Islet precursor cell (in vitro differentiated cells): ENCODE measurements around the gene PPP3CA.

Experiments
- DNase-seq: peaks from one replicate; pipeline ENCODE4 v3.0.0-alpha.2; 2018

Gene PPP3CA

GRCh38 chr4:101329592-101329991 lies 17.7 kb downstream of the PPP3CA start:
- no peak for DNase-seq

DNA sequence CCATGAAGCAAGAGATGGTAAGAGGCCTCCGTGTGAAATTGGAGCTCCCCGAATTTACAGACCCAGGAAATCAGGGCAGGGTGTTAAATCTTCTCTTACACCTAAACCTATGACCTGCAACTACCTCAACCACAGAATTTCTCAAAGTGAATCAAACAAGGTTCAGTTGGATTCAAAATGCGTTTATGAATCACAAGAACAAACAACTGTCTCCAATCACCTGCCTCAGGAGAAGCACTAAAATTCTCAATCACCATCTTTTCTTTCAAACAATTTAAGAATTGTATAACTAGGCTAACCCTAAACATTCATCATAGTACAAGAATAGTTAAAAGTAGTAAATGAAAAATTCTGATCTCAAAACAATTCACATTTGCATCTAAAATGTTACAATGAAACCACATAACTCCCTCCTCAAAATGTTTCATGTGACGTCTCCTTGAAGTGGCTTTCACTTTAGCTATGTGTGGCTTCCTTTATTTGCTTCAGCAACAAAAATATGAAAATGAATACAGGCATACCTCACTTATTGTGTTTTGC lies 19.2 kb downstream of the PPP3CA start:
- no peak for DNase-seq

- DNase-seq, result no peak
These were observed 20.8 kb downstream of the PPP3CA start for GRCh38 chr4:101326576-101326975.

DNA sequence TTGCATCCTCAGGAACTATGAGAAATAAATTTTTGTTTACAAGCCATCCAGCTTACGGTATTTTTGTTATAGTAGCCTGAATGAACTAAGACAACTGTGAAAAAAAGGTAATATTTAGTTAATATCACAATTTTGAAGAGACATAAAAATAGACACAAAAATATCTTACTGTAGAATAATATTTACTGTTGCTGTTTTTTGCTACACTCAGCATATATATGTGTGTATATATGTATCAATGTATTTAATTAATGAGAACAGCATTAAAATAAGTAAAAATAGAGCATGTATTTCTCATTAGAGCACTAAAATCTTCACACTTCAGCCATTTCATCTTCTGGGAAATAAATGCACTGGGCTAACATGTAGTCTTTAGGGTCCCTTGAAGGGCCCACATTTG lies 24.6 kb downstream of the PPP3CA start:
- no peak for DNase-seq

GRCh38 chr4:101321481-101322042 lies 25.8 kb downstream of the PPP3CA start:
- DNase-seq, result no peak

- DNase-seq, result no peak
These were observed 31.5 kb downstream of the PPP3CA start for GRCh38 chr4:101315786-101316185.

DNA sequence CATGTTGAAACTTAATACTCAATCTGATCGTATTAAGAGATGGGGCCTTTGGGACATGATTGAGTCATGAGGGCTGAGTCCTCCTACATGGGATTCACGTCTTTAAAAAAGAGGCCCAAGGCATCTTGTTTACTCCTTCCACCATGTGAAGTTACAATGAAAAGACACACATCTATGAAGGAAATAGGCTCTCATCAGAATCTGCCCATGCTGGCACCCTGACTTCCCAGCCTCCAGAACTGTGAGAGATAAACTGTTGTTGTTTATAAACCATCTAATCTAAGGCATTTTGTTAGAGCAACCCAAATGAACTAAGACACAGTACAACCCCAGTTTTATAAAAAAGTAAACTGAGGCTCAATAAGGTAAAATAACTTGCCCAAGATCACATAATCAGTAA lies 32.3 kb downstream of the PPP3CA start:
- DNase-seq, result no peak

GRCh38 chr4:101309925-101310324 lies 37.4 kb downstream of the PPP3CA start:
- DNase-seq, result no peak

- no peak for DNase-seq
These were observed 39.4 kb downstream of the PPP3CA start for GRCh38 chr4:101307899-101308298.

DNA sequence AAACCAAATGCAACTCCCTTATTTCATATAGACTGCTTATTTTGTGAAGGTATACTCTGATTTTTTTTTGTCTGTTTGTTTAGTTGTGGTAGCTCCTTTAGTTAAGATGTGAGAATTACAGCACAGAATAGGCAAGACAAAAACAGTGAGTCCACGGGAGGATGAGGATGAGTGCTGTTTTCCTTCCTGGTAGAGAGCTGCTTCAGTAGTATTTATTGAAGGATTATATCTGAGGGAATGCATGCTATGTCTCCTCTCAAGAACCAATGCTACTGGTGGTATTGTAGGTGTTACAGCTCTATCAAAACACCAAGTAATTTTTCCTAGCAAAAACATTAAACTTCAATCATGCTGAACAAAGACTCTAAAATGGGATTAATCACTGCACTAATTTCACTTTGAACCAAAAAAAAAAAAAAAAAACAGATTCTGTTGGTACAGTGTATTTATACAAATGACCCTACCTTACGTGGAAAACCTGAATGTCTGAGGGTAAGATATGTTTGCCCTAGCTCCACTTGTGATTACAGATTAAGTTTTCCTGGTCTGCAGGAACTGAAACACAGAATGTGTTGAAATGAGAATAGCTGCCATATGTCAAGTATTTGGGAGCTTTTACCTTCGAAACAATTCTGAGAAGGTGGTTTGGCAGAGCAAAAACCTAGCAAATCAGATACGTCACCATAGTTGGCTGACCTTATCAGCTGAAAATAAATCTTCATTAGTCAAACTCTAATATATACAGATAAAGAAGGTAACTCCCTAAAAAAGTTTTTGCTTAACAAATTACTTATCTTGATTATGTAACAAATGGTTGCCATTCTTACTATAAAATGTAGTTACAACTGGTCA lies 40.3 kb downstream of the PPP3CA start:
- no peak for DNase-seq

- DNase-seq, result peak; percentile 93
These were observed 41.1 kb downstream of the PPP3CA start for GRCh38 chr4:101306225-101306624.

DNA sequence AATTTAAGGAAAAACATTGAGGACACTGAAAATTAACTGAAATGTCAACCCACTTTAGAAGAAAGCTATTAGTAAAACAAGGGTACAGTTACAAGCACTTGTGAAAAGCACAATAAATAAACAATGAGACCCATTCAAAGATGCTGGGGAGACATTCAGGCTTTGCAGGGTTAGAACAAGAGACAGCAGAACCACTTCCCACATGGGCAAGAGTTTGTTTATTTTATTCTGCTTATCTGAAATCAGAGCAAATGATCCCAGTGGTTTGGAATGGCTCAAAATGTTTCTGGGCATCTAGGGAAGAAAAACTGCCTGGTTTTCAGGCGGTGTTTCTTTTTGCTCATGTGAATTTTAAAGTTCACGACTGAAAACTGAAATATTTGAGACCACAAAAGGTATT lies 42.4 kb downstream of the PPP3CA start:
- DNase-seq, result peak; percentile 57

GRCh38 chr4:101299899-101300540 lies 47.3 kb downstream of the PPP3CA start:
- DNase-seq, result no peak

DNA sequence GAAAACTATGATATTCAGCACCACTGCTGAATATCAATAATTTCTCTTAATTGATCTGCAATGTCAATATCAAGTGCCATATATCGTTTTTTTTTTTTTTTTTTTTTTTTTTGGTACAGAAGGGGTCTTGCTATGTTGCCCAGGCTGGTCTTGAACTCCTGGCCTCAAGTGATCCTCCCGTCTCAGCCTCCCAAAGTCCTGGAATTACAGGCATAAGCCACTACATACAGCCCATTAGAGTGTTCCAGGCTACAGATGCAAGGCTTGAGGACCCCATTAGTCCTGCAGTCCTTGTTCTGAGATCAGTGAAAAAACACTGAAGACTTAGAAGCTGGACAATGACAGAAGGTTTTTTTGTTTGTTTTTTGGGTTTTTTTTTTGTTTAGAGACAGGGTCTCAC lies 48.3 kb downstream of the PPP3CA start:
- DNase-seq, result no peak

DNA sequence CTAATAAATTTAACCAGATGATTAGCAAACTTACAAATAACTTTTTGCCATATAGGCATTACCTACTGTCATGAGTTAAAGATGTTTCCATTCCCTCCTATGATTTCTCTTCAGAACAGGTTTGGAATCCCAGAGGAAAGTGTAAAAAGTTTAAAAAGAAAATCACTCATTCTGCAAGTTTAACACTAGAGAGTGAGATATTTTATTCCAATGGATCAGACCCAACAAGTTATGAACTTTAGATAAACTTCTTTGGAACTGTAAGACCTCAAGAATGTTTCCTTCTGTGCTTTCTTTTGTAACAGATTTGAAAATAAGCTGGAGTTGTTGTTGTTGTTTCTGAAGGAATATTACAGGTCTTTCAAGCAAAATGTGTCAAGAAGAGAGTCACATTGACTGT lies 51.6 kb downstream of the PPP3CA start:
- DNase-seq, result no peak

DNA sequence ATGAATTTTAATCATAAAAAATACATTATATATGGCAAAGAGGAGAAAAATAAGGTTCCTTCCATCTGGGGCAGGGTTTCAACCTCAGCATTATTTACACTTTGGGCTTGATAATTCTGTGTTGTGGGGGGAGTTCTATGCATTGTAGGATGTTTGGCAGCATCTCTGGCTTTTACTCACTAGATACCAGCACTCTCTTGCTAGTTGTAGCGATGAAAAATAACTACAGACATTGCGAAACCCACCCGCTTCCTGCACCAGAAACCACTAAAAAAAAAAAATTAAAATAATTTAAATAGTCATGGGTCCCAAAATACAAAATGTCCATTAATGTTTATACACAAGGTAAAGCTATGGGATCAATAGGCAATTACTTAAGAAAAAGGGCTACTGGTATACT lies 52.7 kb downstream of the PPP3CA start:
- no peak for DNase-seq

- DNase-seq, result no peak
These were observed 54.4 kb downstream of the PPP3CA start for GRCh38 chr4:101292901-101293300.

DNA sequence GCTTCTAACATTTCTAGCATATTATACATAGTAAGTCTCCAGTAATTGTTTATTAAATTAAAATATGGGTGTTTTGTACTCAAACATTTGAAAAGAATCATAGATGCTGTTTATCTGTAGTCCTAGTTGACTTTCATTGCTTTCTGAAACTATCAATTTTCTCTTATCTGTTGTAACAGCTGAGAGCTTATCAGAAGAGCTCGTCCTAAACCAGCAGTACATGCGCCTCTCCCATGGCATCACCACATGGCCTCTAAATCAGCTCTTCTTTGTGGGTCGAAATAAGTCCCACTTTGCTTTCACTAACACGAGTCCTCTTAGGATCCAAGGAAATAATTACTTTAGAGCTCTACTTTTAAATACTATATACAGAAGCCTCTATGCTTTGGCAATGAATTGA lies 55.1 kb downstream of the PPP3CA start:
- DNase-seq, result no peak

GRCh38 chr4:101291198-101291597 lies 56.1 kb downstream of the PPP3CA start:
- DNase-seq, result no peak

GRCh38 chr4:101290654-101291053 lies 56.7 kb downstream of the PPP3CA start:
- no peak for DNase-seq

DNA sequence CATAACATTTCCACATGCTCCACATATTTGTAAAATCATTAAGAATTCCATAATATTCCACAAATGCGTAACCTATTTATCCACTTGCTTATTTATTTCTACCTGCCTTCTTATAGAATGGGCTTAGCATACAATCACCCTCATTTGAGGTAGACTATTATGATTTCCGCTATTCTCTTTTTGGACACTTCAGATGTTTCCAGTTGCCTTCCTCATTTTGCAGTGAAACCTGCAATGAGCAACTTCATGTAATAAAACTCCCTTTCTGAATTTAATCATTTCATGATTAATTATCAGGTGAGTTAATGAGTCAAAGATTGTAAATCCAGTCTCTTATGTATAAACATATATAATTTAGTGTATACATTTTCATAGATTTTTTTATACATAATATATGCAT lies 58.0 kb downstream of the PPP3CA start:
- no peak for DNase-seq

DNA sequence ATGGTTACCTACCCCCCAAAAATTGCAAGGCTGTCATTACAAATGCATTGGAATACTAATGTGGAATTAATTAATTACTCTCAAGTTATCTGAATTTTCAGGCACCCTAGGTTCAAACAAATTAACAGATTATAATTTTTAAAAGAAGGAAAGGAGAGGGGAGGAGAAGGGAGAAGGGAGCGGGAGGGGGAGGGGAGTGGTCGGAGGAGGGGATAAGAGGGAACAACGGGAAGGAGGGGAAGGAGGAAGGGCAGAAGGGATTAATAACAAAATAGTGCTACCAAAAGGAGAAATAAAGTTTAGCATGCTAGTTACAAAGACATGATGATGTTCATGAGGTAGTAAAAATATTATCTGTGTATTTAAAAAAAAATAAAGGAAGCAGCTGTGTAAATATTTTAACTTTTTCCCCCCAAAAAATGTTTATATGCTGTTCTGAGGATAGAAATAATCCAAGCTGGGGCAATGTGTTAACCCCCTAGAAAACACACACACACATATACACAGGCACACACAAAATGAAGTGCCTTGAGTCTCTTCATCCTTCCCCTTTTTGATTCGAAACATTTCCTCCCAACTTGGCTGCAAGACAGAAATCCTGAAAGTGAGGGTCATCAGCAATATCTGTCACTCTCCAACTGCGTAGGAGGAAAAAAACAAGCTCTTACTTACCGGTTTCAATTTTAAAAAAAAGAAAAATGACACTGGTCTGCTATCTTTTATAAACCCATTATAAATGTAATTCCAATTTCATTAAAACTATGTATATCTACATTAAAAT lies 58.8 kb downstream of the PPP3CA start:
- no peak for DNase-seq

- DNase-seq, result no peak
These were observed 60.0 kb downstream of the PPP3CA start for GRCh38 chr4:101287324-101287723.
